Measurements from ENCODE around the gene F2R. TPM values are rescaled to one million over a fixed set of nuclear protein-coding genes. Genes with fewer than 3 reads are reported as not detected.
A peak's percentile ranks its signal among the peaks of the same experiment; 100 is the strongest.

Gene F2R

DNA sequence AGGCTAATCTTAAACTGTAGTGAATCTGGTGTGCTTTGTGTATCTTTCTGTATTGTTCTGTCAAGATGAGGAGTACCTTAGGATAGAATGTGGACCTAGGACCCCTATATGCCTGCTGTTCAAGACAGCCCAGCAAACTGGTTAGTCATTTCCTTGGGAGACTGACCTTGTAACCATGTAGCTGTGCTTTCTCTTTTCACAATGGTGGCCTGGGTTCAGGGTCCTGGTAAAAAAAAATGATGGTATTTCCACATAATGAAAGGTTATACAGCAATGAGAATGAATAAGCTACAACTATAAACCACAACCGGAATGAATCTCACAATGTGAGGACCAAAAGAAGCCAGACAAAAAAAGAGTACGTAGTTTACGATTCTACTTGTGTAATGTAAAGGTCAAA lies 66.5 kb downstream of the F2R start:
- Histone ChIP-seq H3K36me3 (ENCODE audit: control insufficient read depth in 1 of 2, insufficient read depth in 2 of 2, low read depth in 1 of 2, low read length in 2 of 2) (no peaks in the 10 kb centered on the region), H2BK15ac (ENCODE audit: low read depth, poor library complexity, severe bottlenecking) (no peak overlapping the region), H3K9ac (ENCODE audit: low read length) (no peak overlapping the region), H2BK120ac (ENCODE audit: low read depth, low read length) (no peak overlapping the region), H3K27ac (ENCODE audit: low read length, poor library complexity, severe bottlenecking) (no peak overlapping the region), H3K23ac (ENCODE audit: low read length in 2 of 2) (no peak overlapping the region), H2BK5ac (ENCODE audit: low read depth, low read length, poor library complexity, severe bottlenecking) (no peak overlapping the region), H2AK5ac (ENCODE audit: low read length, severe bottlenecking) (no peak overlapping the region), H3K9me3 (ENCODE audit: control insufficient read depth, low read length) (no peaks in the 10 kb centered on the region), H3K18ac (ENCODE audit: low read depth in 1 of 2, low read length in 2 of 2) (peak overlapping the region in 1 of 2 experiments; percentile 48), H2BK12ac (ENCODE audit: low read length in 2 of 2) (peak overlapping the region in 1 of 2 experiments; percentile 71), H4K91ac (ENCODE audit: low read length) (no peak overlapping the region), H3K4me3 (ENCODE audit: insufficient read depth in 1 of 2, low read depth in 1 of 2, low read length in 2 of 2) (no peak overlapping the region), H3K27me3 (ENCODE audit: control insufficient read depth in 1 of 2, insufficient read depth in 1 of 2, low read length in 2 of 2) (no peaks in the 10 kb centered on the region), H3K4ac (ENCODE audit: low read depth in 1 of 2, low read length in 2 of 2) (peak overlapping the region in 1 of 2 experiments; percentile 58), H3K4me2 (ENCODE audit: low read length, poor library complexity, severe bottlenecking) (no peak overlapping the region), H4K8ac (ENCODE audit: low read length) (no peak overlapping the region), H3K14ac (ENCODE audit: low read length in 2 of 2) (no peak overlapping the region), H3K4me1 (ENCODE audit: control insufficient read depth, insufficient read depth, low read depth, low read length) (peaks cover 6% of the 10 kb centered on the region), H3K79me1 (replicated peaks; ENCODE audit: low read length, poor library complexity, severe bottlenecking) (no peaks in the 10 kb centered on the region), H2AFZ (ENCODE audit: low read depth, low read length) (no peak overlapping the region)
- 85% methylated on average over 3 of the region's 3 CpGs for whole genome bisulfite sequencing
- DNase-seq = no peak

Small RNA genes within 50 kb of the gene (small RNA-seq; reads per million reads assigned to genes)
- not detected for gene RF02154 (ENCODE audit: low read depth)
- gene RF02155 (ENCODE audit: low read depth) = not detected

Data from mesenchymal stem cell (in vitro differentiated cells and primary cell).